Stimulated activated CD8-positive, alpha-beta memory T cell treated with anti-CD3 and anti-CD28 coated beads, Interleukin-7, amount 100 ng/mL, for 24 hours (primary cell): ENCODE results near the gene ZNF33A.
"Not testable (repeated sequence)": the region's sequence is repeated elsewhere in the genome, so short reads cannot be mapped to it uniquely, and the experiment has no call there.

Experiments used
- DNase-seq: peaks from one replicate; pipeline ENCODE4 v3.0.0-alpha.2; 2020; ENCODE audit warnings: low read depth

ZNF33A gene

GRCh38 chr10:38010119-38010903 is at the start of gene ZNF33A:
Gene ZNF33A, plus strand, starts transcription at chr10:38010675. Its CDS starts 1,667 bp downstream, at chr10:38012342.
- DNase-seq = peak; percentile 73

GRCh38 chr10:37965006-37965405 is 45.5 kb upstream of the ZNF33A start:
- DNase-seq = no peak

- DNase-seq = no peak
Observed at GRCh38 chr10:37972396-37972795, 38.1 kb upstream of the ZNF33A start.

- no peak for DNase-seq
Observed at GRCh38 chr10:37975401-37975991, 35.0 kb upstream of the ZNF33A start.

GRCh38 chr10:37976091-37976879 is 34.2 kb upstream of the ZNF33A start, which contains the start of gene ZNF25:
Gene ZNF25, minus strand, starts transcription at chr10:37976647. Its CDS starts 4,925 bp downstream, at chr10:37971722.
- DNase-seq = peak; percentile 94

- no peak for DNase-seq
Observed at GRCh38 chr10:37976880-37977203, 33.6 kb upstream of the ZNF33A start.

- no peak for DNase-seq
Observed at GRCh38 chr10:37991655-37992054, 18.8 kb upstream of the ZNF33A start.

GRCh38 chr10:37992083-37992482 is 18.4 kb upstream of the ZNF33A start:
- no peak for DNase-seq

- DNase-seq = not testable (repeated sequence)
Observed at GRCh38 chr10:37998920-37999319, 11.6 kb upstream of the ZNF33A start.

GRCh38 chr10:38000474-38000873 is 10.0 kb upstream of the ZNF33A start:
- DNase-seq = not testable (repeated sequence)

- no peak for DNase-seq
Observed at GRCh38 chr10:38003026-38003425, 7.4 kb upstream of the ZNF33A start.

GRCh38 chr10:38003588-38003987 is 6.9 kb upstream of the ZNF33A start:
- no peak for DNase-seq

- DNase-seq = no peak
Observed at GRCh38 chr10:38007551-38007950, 2.9 kb upstream of the ZNF33A start.

GRCh38 chr10:38007991-38008390 is 2.5 kb upstream of the ZNF33A start:
- DNase-seq = no peak

GRCh38 chr10:38016354-38016753 is 5.9 kb downstream of the ZNF33A start:
- no peak for DNase-seq

GRCh38 chr10:38019124-38019523 is 8.6 kb downstream of the ZNF33A start:
- DNase-seq = not testable (repeated sequence)

GRCh38 chr10:38025283-38025682 is 14.8 kb downstream of the ZNF33A start:
- DNase-seq = no peak

GRCh38 chr10:38027986-38028385 is 17.5 kb downstream of the ZNF33A start:
- no peak for DNase-seq

GRCh38 chr10:38032886-38033285 is 22.4 kb downstream of the ZNF33A start:
- no peak for DNase-seq

GRCh38 chr10:38038107-38038931 is 27.8 kb downstream of the ZNF33A start:
- DNase-seq = no peak

- no peak for DNase-seq
Observed at GRCh38 chr10:38038932-38039245, 28.4 kb downstream of the ZNF33A start.

- no peak for DNase-seq
Observed at GRCh38 chr10:38043516-38043915, 33.0 kb downstream of the ZNF33A start.
